ENCODE measurements around the gene PDLIM1. TPM values are rescaled to one million over a fixed set of nuclear protein-coding genes. Genes with fewer than 3 reads are reported as not detected.

PDLIM1 gene
- total RNA-seq, 2 experiments from 2014 or later, result 22.8 TPM

DNA sequence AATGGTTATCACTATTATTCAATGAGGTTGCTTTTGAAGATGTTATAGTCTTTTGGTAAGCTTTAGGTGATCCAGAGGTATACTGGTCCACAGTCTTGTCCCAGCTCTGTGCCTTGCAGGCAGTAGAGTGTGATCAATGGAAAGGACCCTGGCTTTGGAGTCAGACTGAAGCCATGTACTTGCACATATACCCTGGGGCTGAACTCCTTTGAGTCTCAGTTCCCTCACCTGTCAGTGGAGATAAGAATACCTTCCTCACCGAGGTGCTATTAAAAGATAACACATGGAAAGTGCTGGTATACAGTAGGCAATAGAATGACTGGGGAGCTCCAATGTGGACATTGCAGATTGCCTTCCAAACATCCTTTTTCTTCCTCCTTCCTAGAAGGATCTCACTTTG lies 16.0 kb upstream of the PDLIM1 start:
- ChIA-PET POLR2A (no interaction called here), CTCF (no interaction called here)
- no peaks in the 10 kb centered on the region for H3K36me3 Mint-ChIP-seq (ENCODE audit: low read depth)
- no peaks in the 10 kb centered on the region for H3K9me3 Mint-ChIP-seq
- H3K27ac Mint-ChIP-seq, result no peak overlapping the region
- H3K4me1 Mint-ChIP-seq, result peaks cover 19% of the 10 kb centered on the region
- no peak for DNase-seq
- peaks cover 16% of the 10 kb centered on the region for H3K27me3 Mint-ChIP-seq
- no peak overlapping the region for H3K4me3 Mint-ChIP-seq

DNA sequence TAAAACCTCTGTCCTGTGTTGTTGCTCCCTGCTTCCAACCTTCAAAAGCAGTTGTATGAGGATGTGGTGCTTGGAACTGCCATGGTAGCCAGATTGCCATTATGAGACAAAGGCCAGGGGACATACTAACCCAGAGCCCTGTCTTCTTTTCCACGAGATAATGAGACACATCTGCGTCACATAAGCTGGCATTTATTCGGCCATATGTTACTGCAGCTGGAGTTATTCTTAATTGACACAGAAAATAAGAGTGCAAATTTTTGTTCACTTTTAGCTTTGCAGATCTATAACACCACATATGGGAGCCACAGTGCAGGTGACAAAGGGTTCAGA lies 15.5 kb upstream of the PDLIM1 start:
- peaks cover 19% of the 10 kb centered on the region for H3K4me1 Mint-ChIP-seq
- peaks cover 14% of the 10 kb centered on the region for H3K27me3 Mint-ChIP-seq
- no peaks in the 10 kb centered on the region for H3K36me3 Mint-ChIP-seq (ENCODE audit: low read depth)
- no peak for DNase-seq
- ChIA-PET POLR2A (no interaction called here), CTCF (no interaction called here)
- no peaks in the 10 kb centered on the region for H3K9me3 Mint-ChIP-seq
- H3K4me3 Mint-ChIP-seq, result no peak overlapping the region
- no peak overlapping the region for H3K27ac Mint-ChIP-seq

DNA sequence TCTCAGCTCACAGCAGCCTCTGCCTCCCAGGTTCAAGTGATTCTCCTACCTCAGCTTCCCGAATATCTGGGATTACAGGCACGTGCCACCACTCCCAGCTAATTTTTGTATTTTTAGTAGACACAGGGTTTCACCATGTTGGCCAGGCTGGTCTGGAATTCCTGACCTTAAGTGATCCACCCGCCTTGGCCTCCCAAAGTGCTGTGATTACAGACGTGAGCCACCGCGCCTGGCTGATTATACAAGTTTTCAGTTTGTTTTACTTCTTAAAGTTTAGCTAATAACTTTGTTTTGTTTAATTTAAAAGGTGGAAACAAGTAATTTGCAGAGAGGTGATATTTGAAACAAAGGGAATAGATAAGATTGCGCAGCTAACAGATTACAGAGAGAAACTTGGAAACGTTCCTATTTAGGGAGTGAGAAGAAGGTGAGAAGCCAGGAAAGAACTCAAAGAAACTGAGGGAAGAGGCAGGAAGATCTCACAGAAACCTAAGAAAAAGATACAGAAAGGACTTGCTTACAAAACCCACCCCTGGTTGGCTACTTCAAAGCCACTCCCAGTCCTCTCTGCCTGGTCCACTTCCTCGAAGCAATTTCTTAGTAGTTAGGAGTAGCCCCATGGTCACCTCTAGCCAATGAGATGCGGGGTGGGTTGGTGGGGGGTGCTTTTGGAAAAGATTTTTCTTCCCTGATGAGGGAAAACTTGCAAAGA lies 15.0 kb upstream of the PDLIM1 start:
- DNase-seq, result no peak
- Mint-ChIP-seq H3K27me3 (peaks cover 11% of the 10 kb centered on the region), H3K36me3 (ENCODE audit: low read depth) (no peaks in the 10 kb centered on the region), H3K9me3 (no peaks in the 10 kb centered on the region), H3K4me1 (peaks cover 19% of the 10 kb centered on the region), H3K4me3 (no peak overlapping the region), H3K27ac (no peak overlapping the region)
- ChIA-PET POLR2A (no interaction called here), CTCF (no interaction called here)

DNA sequence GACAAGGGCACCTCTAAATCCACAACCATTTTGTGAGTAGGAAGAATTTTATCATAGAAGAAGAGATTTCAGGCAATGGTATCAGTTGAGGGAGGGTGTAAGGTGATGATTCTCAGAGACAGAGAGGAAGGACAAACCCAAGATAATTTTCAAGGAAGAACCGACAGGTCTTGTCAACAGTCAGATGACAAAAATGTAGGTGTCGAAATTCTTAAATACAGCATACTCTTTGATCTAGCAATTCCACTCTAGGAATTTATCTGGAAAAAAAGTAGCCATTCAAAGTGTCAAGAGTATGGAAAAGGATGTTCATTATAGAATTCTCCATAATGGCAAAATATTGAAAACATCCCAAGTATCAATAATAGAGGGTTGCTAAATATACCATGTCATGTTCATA lies 14.2 kb upstream of the PDLIM1 start:
- CTCF ChIA-PET, result no interaction called here
- no peak for DNase-seq
- H3K4me3 Mint-ChIP-seq, result no peak overlapping the region
- POLR2A ChIA-PET, result interaction anchor here (1.4 kb wide), 1 partner anchor 10 kb away, joined by 3 read pairs; no protein-coding TSS in a partner anchor
- no peaks in the 10 kb centered on the region for H3K36me3 Mint-ChIP-seq (ENCODE audit: low read depth)
- H3K27ac Mint-ChIP-seq, result no peak overlapping the region
- H3K4me1 Mint-ChIP-seq, result peaks cover 15% of the 10 kb centered on the region
- H3K27me3 Mint-ChIP-seq, result peaks cover 5% of the 10 kb centered on the region
- no peaks in the 10 kb centered on the region for H3K9me3 Mint-ChIP-seq

DNA sequence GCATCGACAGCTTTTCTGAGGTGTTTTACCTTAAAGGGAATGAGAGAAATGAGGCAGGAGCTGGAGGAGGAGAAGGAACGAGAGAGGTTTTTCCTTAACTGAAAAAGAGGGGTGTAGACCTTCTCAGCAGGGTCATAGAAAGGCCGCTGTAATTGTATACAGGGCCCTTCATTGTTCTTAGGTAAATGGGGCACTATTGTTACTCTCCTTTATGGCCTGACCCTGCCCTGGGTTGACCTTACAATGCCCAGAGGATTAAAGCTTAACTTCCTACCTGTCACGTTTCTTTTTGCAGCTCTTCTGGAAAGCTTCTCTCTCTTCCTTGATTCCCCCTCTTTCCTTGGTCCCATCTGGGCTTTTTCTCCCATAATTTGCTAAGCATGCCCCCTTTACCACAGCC lies 13.7 kb upstream of the PDLIM1 start:
- H3K36me3 Mint-ChIP-seq (ENCODE audit: low read depth), result no peaks in the 10 kb centered on the region
- ChIA-PET CTCF (no interaction called here), POLR2A (interaction anchor here (1.4 kb wide), 1 partner anchor 9 kb away, joined by 3 read pairs; no protein-coding TSS in a partner anchor)
- no peak overlapping the region for H3K4me3 Mint-ChIP-seq
- H3K9me3 Mint-ChIP-seq, result no peaks in the 10 kb centered on the region
- peaks cover 5% of the 10 kb centered on the region for H3K27me3 Mint-ChIP-seq
- H3K4me1 Mint-ChIP-seq, result peaks cover 10% of the 10 kb centered on the region
- no peak overlapping the region for H3K27ac Mint-ChIP-seq
- no peak for DNase-seq

DNA sequence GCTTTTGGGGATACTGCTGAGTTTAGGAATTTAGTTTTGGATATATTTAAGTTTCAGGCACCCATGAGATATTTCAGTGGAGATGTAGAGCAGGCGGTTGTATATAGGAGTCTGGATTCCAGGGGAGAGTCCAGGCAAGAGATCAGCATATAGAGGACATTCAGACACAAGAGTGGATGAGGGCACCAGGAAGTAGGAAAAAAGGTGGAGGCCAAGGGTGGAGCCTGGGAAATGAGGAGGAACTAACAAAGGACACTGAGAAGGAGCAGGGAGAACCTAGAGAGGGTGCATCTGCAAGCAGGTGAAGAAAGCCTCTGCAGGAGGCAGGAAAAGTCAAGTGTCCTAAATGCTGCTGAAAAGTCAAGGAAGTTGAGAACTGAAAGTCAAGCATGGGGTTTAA lies 13.1 kb upstream of the PDLIM1 start:
- no peak for DNase-seq
- Mint-ChIP-seq H3K36me3 (ENCODE audit: low read depth) (no peaks in the 10 kb centered on the region), H3K9me3 (no peaks in the 10 kb centered on the region), H3K4me1 (peaks cover 7% of the 10 kb centered on the region), H3K27me3 (peaks cover 5% of the 10 kb centered on the region), H3K27ac (no peak overlapping the region), H3K4me3 (no peak overlapping the region)
- POLR2A ChIA-PET, result interaction anchor here (1.4 kb wide), 1 partner anchor 9 kb away, joined by 3 read pairs; no protein-coding TSS in a partner anchor
- CTCF ChIA-PET, result no interaction called here

DNA sequence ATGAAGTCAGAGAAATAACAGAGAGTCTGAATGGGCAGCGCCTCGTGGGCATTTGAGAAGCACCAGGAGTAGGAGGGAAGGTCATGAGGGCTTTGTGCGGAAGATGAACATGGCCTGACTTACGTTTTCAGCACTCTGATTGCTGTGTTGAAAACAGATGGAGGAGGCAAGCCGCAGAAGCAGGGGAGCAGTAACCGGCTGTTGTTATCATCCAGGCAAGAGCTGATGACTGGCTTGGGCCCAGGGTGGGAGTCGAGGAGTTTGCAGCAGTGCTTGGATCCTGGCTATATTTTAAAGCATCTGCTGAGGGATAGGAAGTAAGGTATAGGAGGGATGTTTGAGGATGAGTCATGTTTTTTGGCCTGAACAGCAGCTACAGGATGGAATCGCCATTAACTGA lies 12.7 kb upstream of the PDLIM1 start:
- Mint-ChIP-seq H3K4me1 (peaks cover 3% of the 10 kb centered on the region), H3K4me3 (no peak overlapping the region), H3K36me3 (ENCODE audit: low read depth) (no peaks in the 10 kb centered on the region), H3K27ac (no peak overlapping the region), H3K9me3 (no peaks in the 10 kb centered on the region), H3K27me3 (peaks cover 5% of the 10 kb centered on the region)
- ChIA-PET CTCF (no interaction called here), POLR2A (interaction anchor here (1.4 kb wide), 1 partner anchor 8 kb away, joined by 3 read pairs; no protein-coding TSS in a partner anchor)
- no peak for DNase-seq

DNA sequence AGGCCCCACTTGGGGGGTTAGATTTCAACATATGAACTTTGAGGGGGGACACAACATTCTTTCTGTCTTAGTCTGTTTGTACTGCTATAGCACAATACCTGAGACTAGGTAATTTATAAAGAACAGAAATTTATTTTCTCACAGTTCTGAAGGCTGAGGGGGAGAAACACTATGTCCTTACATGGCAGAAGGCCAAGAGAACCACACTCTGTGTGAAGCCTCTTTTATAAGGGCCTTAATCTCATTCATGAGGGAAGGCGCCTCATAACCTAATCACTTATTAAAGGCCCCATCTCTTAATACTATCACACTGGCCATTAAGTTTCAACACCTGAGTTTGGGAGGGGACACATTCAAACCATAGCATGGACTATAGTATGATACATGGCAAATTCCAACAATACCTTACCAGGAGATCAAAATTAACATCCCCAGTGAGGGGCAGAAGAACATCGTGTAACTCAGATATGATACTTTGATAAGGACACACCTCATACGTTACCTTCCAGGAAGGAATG lies 9.3 kb upstream of the PDLIM1 start:
- DNase-seq, result no peak
- ChIA-PET CTCF (no interaction called here), POLR2A (no interaction called here)
- H3K27me3 Mint-ChIP-seq, result no peaks in the 10 kb centered on the region
- H3K27ac Mint-ChIP-seq, result no peak overlapping the region
- no peak overlapping the region for H3K4me3 Mint-ChIP-seq
- no peaks in the 10 kb centered on the region for H3K9me3 Mint-ChIP-seq
- no peaks in the 10 kb centered on the region for H3K36me3 Mint-ChIP-seq (ENCODE audit: low read depth)
- H3K4me1 Mint-ChIP-seq, result peaks cover 8% of the 10 kb centered on the region

DNA sequence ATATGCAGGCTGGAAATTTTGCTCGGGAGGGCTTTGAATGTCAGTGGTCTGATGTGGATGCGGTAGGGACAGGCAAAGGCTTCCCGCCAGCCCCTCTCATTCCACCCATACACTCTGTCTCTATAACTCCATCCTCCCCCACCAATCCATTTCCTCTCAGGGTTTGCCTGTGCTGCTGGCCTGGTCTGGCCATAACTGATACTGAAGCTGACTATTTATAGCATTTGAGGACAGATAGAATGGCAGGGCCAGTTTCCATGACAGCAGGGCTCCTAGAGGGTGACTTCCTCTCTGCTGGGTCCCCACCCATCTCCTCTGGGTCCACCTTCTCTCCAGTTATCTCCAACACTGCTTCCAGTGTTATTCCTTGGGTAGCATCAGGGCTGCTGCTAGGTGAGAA lies 6.6 kb upstream of the PDLIM1 start:
- Mint-ChIP-seq H3K9me3 (no peaks in the 10 kb centered on the region), H3K27ac (no peak overlapping the region), H3K4me1 (peaks cover 18% of the 10 kb centered on the region), H3K4me3 (no peak overlapping the region), H3K36me3 (ENCODE audit: low read depth) (no peaks in the 10 kb centered on the region), H3K27me3 (peaks cover 9% of the 10 kb centered on the region)
- DNase-seq, result no peak
- POLR2A ChIA-PET, result no interaction called here
- CTCF ChIA-PET, result no interaction called here

DNA sequence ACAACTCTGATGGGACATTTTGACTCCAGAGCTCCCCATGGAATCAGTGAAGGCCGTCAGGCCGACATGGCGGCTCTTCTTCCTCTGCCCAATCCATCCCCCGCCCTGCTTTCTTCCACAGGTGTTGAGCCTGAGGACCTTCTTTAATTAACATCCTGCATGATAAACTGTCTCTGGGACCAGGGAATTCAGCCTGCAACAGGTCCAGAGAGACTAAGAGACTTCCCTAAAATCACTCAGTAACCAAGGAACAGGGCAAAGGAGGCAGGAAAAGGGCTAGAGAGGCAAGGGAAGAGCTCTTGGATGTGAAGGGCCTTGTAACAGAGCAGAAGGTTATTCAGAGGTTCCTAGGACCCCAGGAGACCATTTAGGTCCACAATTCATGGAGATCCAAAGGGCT lies 6.0 kb upstream of the PDLIM1 start:
- H3K4me3 Mint-ChIP-seq, result no peak overlapping the region
- peaks cover 13% of the 10 kb centered on the region for H3K27me3 Mint-ChIP-seq
- H3K4me1 Mint-ChIP-seq, result peaks cover 20% of the 10 kb centered on the region
- ChIA-PET POLR2A (no interaction called here), CTCF (interaction anchor here (2.2 kb wide), 1 partner anchor 50 kb away, joined by 9 read pairs; no protein-coding TSS in a partner anchor)
- H3K27ac Mint-ChIP-seq, result no peak overlapping the region
- DNase-seq, result no peak
- H3K9me3 Mint-ChIP-seq, result no peaks in the 10 kb centered on the region
- H3K36me3 Mint-ChIP-seq (ENCODE audit: low read depth), result no peaks in the 10 kb centered on the region

DNA sequence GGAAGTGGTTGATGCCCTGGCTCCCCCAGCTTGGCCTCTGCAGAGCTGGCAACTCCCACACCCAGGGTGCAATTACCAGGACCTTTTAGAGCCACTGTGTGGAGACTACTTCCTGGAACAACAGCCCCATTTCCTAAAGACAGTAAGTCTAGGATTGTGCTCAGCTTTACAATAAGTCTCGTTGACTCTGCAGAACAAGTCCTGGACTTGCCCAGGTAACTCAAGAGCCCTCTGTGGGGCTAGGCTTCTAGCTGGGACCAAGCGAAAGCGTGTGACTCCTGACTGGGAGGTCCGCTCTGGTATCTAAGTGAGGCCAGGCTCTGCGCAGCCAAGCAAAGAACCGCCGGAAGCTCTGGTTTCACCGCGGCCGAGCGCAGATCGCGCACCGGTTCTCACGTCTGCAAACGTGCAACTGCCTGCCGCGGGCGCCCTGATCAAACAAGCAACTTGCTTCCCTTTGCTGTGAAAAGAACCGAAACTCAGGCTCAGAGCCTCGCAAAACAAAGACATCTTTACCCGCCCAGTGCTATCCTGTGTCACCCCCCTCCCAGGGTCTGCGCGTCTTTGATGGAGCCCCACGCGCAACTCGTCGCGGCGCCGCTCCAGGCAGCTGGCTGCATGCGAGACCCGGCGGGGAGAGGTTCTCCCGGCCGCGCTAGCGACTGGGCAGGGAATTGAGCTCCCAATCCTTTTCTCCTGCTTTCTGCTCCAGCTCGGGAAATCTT lies 4.4 kb upstream of the PDLIM1 start:
- H3K4me3 Mint-ChIP-seq, result peak overlapping the region; percentile 67
- H3K4me1 Mint-ChIP-seq, result peaks cover 28% of the 10 kb centered on the region
- ChIA-PET CTCF (interaction anchor here (0.6 to 2.2 kb wide), 6 partner anchors 48 to 134 kb away, joined by 3 to 9 read pairs (median 4); no protein-coding TSS in a partner anchor), POLR2A (interaction anchor here (0.9 to 2.4 kb wide), 5 partner anchors 9 to 68 kb away, joined by 3 to 8 read pairs (median 4); no protein-coding TSS in a partner anchor)
- no peaks in the 10 kb centered on the region for H3K36me3 Mint-ChIP-seq (ENCODE audit: low read depth)
- DNase-seq, result peak; percentile 77
- H3K27me3 Mint-ChIP-seq, result peaks cover 20% of the 10 kb centered on the region
- H3K9me3 Mint-ChIP-seq, result no peaks in the 10 kb centered on the region
- H3K27ac Mint-ChIP-seq, result peak overlapping the region; percentile 80

DNA sequence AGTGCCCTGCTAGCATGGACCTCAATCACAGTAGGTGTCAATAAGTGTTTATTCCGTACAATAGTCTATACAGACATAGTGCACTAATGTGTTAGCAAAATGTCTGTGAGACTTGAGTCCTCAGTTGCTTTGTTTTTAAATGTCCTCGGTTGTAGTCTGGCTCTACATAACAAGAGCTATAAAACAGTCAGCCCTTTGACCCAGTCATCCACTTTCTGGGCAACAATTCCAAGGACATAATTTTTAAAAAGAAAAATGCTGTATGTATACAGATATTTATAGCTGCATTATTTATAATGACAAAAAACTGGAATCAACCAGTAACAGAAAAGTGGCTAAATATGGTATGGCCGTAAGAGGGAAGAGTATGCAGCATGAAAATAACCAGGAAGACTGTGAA lies 2.8 kb upstream of the PDLIM1 start:
- H3K27ac Mint-ChIP-seq, result no peak overlapping the region
- POLR2A ChIA-PET, result interaction anchor here (2.4 kb wide), 1 partner anchor 48 kb away, joined by 8 read pairs; no protein-coding TSS in a partner anchor
- CTCF ChIA-PET, result interaction anchor here (0.7 to 0.9 kb wide), 2 partner anchors 8 to 67 kb away, joined by 3 to 4 read pairs; no protein-coding TSS in a partner anchor
- H3K9me3 Mint-ChIP-seq, result no peaks in the 10 kb centered on the region
- H3K4me3 Mint-ChIP-seq, result no peak overlapping the region
- H3K27me3 Mint-ChIP-seq, result peaks cover 33% of the 10 kb centered on the region
- no peaks in the 10 kb centered on the region for H3K36me3 Mint-ChIP-seq (ENCODE audit: low read depth)
- DNase-seq, result no peak
- H3K4me1 Mint-ChIP-seq, result peaks cover 37% of the 10 kb centered on the region

DNA sequence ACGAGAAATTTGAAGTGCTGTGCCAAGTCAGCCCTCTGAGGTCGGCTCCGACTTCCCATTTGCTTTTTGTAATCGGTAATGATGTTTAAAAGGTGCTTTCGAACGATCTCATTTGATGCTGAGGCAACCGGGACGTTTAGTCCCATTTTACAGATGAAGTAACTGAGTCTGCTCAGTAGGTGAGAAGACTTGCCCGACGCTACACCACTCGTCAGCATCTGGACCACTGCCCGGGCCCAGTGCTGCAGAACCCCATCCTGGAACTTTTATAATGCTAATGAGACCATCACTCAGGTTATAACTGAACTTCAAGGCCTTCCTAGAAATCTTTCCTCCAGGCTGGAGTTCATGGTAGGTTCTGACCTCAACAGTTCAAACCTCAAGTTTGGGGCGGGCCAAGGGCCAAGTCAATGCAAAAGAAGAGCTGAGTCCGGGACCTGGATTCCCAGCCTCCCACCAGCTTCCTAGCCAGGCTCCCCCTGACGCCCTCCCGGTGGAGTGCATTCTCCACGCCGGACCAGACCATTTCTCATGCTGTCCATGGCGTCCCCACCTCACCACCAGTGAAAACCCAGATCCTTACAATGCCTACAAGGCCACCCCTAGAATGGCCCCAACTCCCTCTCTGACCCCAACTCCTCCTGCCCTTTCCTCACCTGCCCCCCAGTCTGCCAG lies 699 bp upstream of the PDLIM1 start:
- Mint-ChIP-seq H3K4me1 (peaks cover 40% of the 10 kb centered on the region), H3K9me3 (no peaks in the 10 kb centered on the region), H3K27ac (no peak overlapping the region), H3K27me3 (peaks cover 49% of the 10 kb centered on the region), H3K4me3 (peak overlapping the region; percentile 67), H3K36me3 (ENCODE audit: low read depth) (no peaks in the 10 kb centered on the region)
- ChIA-PET CTCF (interaction anchor here (0.7 to 1.6 kb wide), 2 partner anchors 45 to 52 kb away, joined by 3 read pairs; no protein-coding TSS in a partner anchor), POLR2A (no interaction called here)
- DNase-seq, result no peak
